Hepatocyte (in vitro differentiated cells): ENCODE measurements around the gene COL7A1. TPM values are rescaled to one million over a fixed set of nuclear protein-coding genes. Genes with fewer than 3 reads are reported as not detected.

ENCODE experiments used
- DNase-seq: peaks from one replicate; pipeline ENCODE4 v3.0.0-alpha.2; 2016; ENCODE audit warnings: low spot score
- H2AFZ ChIP-seq: fragments of 200-600 bp; sonication (generic); 2 replicates; pipeline ENCODE4 v1.6.0; 2016; ENCODE audit warnings: antibody characterized with exemption, mild to moderate bottlenecking
- H3K27ac ChIP-seq: fragments of 200-600 bp; sonication (generic); 2 replicates; pipeline ENCODE4 v1.5.1; 2016; ENCODE audit warnings: mild to moderate bottlenecking
- H3K27me3 ChIP-seq: fragments of 200-600 bp; sonication (generic); 2 replicates; pipeline ENCODE4 v1.6.1; 2016
- H3K36me3 ChIP-seq: fragments of 200-600 bp; sonication (generic); replicated peaks from 2 replicates; pipeline ENCODE4 v1.5.1; 2016; ENCODE audit warnings: low read depth; ENCODE audit not compliant: insufficient read depth
- H3K4me1 ChIP-seq: fragments of 200-600 bp; sonication (generic); 2 replicates; pipeline ENCODE4 v1.5.1; 2016; ENCODE audit warnings: mild to moderate bottlenecking, moderate library complexity; ENCODE audit not compliant: insufficient read depth
- H3K4me2 ChIP-seq: fragments of 200-600 bp; sonication (generic); 2 replicates; pipeline ENCODE4 v1.6.0; 2016
- H3K4me3 ChIP-seq: fragments of 200-600 bp; sonication (generic); 2 replicates; pipeline ENCODE4 v1.5.1; 2016; ENCODE audit warnings: mild to moderate bottlenecking
- H3K79me2 ChIP-seq: fragments of 200-600 bp; sonication (generic); 2 replicates; pipeline ENCODE4 v1.6.0; 2017; ENCODE audit warnings: mild to moderate bottlenecking
- H3K9me2 ChIP-seq: fragments of 200-600 bp; sonication (generic); replicated peaks from 2 replicates; pipeline ENCODE4 v1.6.0; 2017; ENCODE audit warnings: mild to moderate bottlenecking; ENCODE audit not compliant: insufficient read depth
- H3K9me3 ChIP-seq: fragments of 200-600 bp; sonication (generic); 2 replicates; pipeline ENCODE4 v1.5.1; 2016; ENCODE audit warnings: low read depth, mild to moderate bottlenecking
- H4K20me1 ChIP-seq: fragments of 200-600 bp; sonication (generic); 2 replicates; pipeline ENCODE4 v1.6.0; 2016; ENCODE audit warnings: mild to moderate bottlenecking; ENCODE audit not compliant: insufficient read depth, poor library complexity, severe bottlenecking
- EZH2 ChIP-seq: fragments of 200-600 bp; sonication (generic); IDR thresholded peaks from 2 replicates; pipeline ENCODE4 v1.6.1; 2016; ENCODE audit warnings: antibody characterized with exemption, mild to moderate bottlenecking, borderline replicate concordance
- EZH2phosphoT487 ChIP-seq: fragments of 200-600 bp; sonication (generic); IDR thresholded peaks from one replicate; pipeline ENCODE4 v1.6.1; 2018; ENCODE audit warnings: antibody characterized with exemption, mild to moderate bottlenecking, low read depth, moderate library complexity; ENCODE audit not compliant: unreplicated experiment, severe bottlenecking
- WGBS: methylation state at CpG from one replicate; pipeline ENCODE4 v1.1.6; 2016; ENCODE audit warnings: low lambda C conversion rate; ENCODE audit errors: missing lambda C conversion rate; 5-methylcytosine and 5-hydroxymethylcytosine counted together
- polyA plus RNA-seq: library from polyadenylated mRNA; unstranded; fragments of >200 nt; fragmentation: Nextera tagmentation; extraction: Ambion mirVana; gene quantifications from 2 replicates; pipeline ENCODE4 v1.2.1, GENCODE V29; 2016
- total RNA-seq: library from RNA; depleted of rRNA; stranded (reverse); fragments of >200 nt; gene quantifications from 2 replicates; pipeline ENCODE4 v1.2.3, GENCODE V29; 2014
- TF ChIP-seq, protein P1 (sequence below): fragments of 200-600 bp; sonication (generic); IDR thresholded peaks from 2 replicates; pipeline ENCODE4 v1.5.1; 2016; ENCODE audit warnings: antibody characterized with exemption, mild to moderate bottlenecking; ENCODE audit not compliant: poor library complexity

Gene COL7A1
- total and polyA plus RNA-seq, 2 experiments from 2014 or later = 17.4 to 19.6 TPM

GRCh38 chr3:48628277-48629017 lies 33.3 kb upstream of the COL7A1 start:
- Histone ChIP-seq H3K36me3 (no peaks in the 10 kb centered on the region), H3K79me2 (no peaks in the 10 kb centered on the region), H3K4me2 (no peak overlapping the region), H3K4me1 (no peaks in the 10 kb centered on the region), H3K4me3 (no peak overlapping the region), H3K27ac (no peak overlapping the region), H4K20me1 (no peaks in the 10 kb centered on the region), H3K9me2 (no peaks in the 10 kb centered on the region), H2AFZ (no peak overlapping the region), H3K9me3 (no peaks in the 10 kb centered on the region), H3K27me3 (no peaks in the 10 kb centered on the region)
- TF ChIP-seq EZH2 = no peak
- no peak for TF ChIP-seq EZH2phosphoT487
- no peak for DNase-seq
- WGBS = 96% methylated on average over 12 of the region's 13 CpGs

DNA sequence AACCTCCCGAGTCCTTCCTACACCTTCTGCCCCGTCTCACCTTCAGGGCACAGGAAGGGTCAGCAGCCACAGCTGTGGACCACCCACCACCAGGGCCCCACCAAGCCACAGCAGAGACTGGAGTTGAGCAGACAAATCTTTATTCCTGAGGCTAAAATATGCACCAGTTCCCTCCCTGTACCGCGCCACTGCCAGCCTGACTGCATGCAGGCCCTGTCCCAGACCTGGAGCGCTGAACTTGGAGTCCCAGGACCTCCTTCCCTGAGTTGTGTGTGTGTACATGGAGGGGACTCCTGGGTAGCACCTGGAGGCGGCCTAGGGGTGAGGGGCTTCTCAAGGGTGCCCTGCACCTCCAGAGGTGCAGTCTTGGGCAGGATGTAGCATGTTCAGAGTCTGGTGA lies 30.5 kb upstream of the COL7A1 start:
- no peaks in the 10 kb centered on the region for H3K9me2 ChIP-seq
- no peak overlapping the region for H3K27ac ChIP-seq
- no peaks in the 10 kb centered on the region for H4K20me1 ChIP-seq
- no peak overlapping the region for H3K4me2 ChIP-seq
- H3K9me3 ChIP-seq = no peaks in the 10 kb centered on the region
- WGBS = 93% methylated on average over 6 of the region's 6 CpGs
- H3K4me1 ChIP-seq = no peaks in the 10 kb centered on the region
- no peaks in the 10 kb centered on the region for H3K27me3 ChIP-seq
- no peak for DNase-seq
- no peaks in the 10 kb centered on the region for H3K79me2 ChIP-seq
- no peak overlapping the region for H3K4me3 ChIP-seq
- no peak for TF ChIP-seq EZH2
- TF ChIP-seq, protein P1, sequence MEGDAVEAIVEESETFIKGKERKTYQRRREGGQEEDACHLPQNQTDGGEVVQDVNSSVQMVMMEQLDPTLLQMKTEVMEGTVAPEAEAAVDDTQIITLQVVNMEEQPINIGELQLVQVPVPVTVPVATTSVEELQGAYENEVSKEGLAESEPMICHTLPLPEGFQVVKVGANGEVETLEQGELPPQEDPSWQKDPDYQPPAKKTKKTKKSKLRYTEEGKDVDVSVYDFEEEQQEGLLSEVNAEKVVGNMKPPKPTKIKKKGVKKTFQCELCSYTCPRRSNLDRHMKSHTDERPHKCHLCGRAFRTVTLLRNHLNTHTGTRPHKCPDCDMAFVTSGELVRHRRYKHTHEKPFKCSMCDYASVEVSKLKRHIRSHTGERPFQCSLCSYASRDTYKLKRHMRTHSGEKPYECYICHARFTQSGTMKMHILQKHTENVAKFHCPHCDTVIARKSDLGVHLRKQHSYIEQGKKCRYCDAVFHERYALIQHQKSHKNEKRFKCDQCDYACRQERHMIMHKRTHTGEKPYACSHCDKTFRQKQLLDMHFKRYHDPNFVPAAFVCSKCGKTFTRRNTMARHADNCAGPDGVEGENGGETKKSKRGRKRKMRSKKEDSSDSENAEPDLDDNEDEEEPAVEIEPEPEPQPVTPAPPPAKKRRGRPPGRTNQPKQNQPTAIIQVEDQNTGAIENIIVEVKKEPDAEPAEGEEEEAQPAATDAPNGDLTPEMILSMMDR = no peak
- no peaks in the 10 kb centered on the region for H3K36me3 ChIP-seq
- H2AFZ ChIP-seq = no peak overlapping the region

- WGBS = 93% methylated on average over 10 of the region's 10 CpGs
- Histone ChIP-seq H2AFZ (no peak overlapping the region), H3K4me3 (no peak overlapping the region), H3K9me3 (no peaks in the 10 kb centered on the region), H3K9me2 (no peaks in the 10 kb centered on the region), H3K27me3 (no peaks in the 10 kb centered on the region), H3K4me2 (no peak overlapping the region), H3K4me1 (peaks cover 3% of the 10 kb centered on the region), H3K79me2 (no peaks in the 10 kb centered on the region), H3K36me3 (no peaks in the 10 kb centered on the region), H3K27ac (peak overlapping the region; percentile 67), H4K20me1 (no peaks in the 10 kb centered on the region)
- no peak for TF ChIP-seq EZH2
- TF ChIP-seq EZH2phosphoT487 = no peak
- TF ChIP-seq, protein P1 = no peak
- no peak for DNase-seq
These were observed 29.6 kb upstream of the COL7A1 start for GRCh38 chr3:48624767-48625166.

- Histone ChIP-seq H3K4me1 (peaks cover 11% of the 10 kb centered on the region), H4K20me1 (no peaks in the 10 kb centered on the region), H3K4me2 (no peak overlapping the region), H2AFZ (no peak overlapping the region), H3K9me2 (no peaks in the 10 kb centered on the region), H3K9me3 (no peaks in the 10 kb centered on the region), H3K36me3 (no peaks in the 10 kb centered on the region), H3K4me3 (no peak overlapping the region), H3K27ac (peak overlapping the region; percentile 67), H3K79me2 (no peaks in the 10 kb centered on the region), H3K27me3 (no peaks in the 10 kb centered on the region)
- no peak for TF ChIP-seq EZH2phosphoT487
- TF ChIP-seq, protein P1 = no peak
- TF ChIP-seq EZH2 = no peak
- 80% methylated on average over 6 of the region's 6 CpGs for WGBS
- no peak for DNase-seq
These were observed 28.9 kb upstream of the COL7A1 start for GRCh38 chr3:48623851-48624547.
